ENCODE measurements around the gene NACA2.
"Not testable (repeated sequence)": the region's sequence is repeated elsewhere in the genome, so short reads cannot be mapped to it uniquely, and the experiment has no call there.

The NACA2 gene

DNA sequence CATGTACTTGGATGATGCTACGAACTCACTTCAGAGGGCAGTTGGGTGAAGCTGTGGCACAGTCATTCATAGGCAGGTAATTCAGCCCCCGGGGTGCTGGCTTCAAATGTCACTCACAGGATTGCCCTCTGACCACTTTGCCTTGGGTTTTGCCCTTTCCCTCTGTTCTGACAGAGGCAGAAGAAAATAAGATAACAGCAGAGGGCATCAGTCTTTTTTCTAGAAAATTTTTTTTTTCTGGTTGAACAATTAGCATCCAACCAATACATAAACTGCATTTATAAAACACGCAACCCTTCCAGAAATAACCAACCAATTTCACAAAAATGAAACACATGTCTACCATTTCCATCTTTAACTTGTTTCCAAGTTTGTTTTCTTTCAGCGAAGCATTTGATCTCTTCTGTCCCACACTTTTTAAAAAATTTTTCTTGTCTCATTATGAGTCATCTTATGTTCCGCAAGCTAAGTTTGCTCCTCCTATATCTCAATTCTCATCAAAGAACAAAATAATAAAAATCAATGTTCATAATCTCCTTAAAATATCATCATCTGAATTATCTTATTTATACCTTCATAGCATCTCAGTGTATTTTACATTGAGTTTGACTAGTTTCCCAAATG is 15.6 kb downstream of the NACA2 start:
- DNase-seq, result no peak

- DNase-seq, result no peak
These were observed 16.3 kb downstream of the NACA2 start for GRCh38 chr17:61574542-61575351.

DNA sequence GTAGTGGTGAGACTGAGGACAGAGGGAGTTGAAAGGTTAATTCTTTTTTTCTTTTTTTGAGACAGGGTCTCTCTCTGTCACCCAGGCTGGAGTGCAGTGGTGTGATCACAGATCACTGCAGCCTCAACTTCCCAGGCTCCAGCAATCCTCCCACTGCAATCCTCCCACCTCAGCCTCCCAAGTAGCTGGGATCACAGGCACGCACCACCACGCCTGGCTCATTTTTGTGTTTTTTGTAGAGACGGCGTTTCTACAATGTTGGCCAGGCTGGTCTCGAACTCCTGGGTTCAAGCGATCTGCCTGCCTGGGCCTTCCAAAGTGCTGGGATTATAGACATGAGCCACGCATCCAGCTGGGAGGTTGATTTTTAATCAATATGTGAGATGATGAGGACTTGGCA is 18.5 kb downstream of the NACA2 start:
- DNase-seq, result not testable (repeated sequence)

GRCh38 chr17:61571624-61572023 is 19.4 kb downstream of the NACA2 start:
- no peak for DNase-seq

DNA sequence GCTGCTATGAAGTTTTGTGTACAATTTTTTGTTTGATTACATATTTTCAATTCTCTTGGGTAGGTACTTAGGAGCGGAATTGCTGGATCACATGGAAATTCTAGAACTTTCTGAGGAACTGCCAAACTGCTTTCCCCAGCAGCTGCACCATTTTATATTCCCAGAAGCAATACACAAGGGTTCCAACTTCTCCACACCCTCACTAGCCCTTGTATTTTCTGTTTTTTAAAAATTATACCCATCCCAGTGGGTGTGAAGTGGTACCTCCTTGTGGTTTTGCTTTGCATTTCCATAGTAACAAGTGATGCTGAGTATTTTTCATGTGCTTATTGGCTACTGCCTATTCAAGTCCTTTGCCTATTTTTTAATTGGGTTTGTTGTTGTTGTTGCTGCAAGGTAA is 20.9 kb downstream of the NACA2 start:
- DNase-seq, result no peak

DNA sequence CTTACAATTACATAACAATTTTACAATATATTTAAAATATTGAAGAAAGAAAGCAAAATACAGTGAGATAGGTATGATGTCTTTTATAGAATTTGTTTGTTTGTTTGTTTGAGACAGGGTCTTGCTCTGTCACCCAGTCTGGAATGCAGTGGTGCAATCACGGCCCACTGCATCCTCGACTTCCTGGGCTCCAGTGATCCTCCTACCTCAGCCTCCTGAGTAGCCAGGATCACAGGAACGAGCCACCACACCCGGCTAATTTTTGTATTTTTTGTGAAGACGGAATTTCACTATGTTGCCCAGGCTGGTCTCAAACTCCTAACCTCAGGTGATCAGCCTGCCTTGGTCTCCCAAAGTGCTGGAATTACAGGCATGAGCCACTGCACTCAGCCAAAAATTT is 21.5 kb downstream of the NACA2 start:
- DNase-seq, result not testable (repeated sequence)

DNA sequence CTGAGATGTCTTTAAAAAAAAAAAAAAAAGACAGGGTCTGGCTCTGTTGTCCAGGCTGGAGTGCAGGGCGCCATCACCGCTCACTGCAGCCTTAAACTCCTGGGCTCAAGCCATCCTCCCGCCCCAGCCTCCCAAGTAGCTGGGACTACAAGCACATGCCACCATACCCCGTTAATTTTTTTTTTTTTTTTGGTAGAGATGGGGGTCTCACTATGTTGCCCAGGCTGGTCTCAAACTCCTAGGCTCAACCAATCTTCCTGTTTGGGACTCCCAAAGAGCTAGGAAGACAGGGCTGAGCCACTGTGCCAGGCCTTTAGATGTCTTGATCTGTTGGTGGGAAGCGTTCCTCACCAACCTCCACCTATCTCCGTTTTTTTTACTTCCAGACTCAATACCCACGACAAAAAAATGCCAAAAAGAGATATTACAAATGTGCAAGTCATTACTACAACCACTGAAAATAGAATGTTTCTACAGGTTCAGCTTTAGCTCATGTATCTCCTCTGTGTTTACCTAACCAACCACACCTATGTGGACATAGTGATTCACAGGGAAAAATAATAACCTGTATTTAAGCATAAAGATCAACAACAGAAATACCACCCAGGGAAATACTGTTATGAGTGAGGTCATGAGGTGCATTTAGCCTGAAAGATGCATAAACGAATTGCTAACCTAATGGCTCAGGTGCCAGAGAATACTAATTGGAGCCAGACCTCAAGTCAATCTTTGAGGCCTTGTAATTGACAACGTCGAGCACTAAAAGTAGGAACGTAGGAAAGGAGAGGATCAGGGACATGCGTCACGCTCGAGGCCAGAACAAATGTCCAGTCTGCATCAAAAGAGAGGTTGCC is 22.6 kb downstream of the NACA2 start:
- no peak for DNase-seq

DNA sequence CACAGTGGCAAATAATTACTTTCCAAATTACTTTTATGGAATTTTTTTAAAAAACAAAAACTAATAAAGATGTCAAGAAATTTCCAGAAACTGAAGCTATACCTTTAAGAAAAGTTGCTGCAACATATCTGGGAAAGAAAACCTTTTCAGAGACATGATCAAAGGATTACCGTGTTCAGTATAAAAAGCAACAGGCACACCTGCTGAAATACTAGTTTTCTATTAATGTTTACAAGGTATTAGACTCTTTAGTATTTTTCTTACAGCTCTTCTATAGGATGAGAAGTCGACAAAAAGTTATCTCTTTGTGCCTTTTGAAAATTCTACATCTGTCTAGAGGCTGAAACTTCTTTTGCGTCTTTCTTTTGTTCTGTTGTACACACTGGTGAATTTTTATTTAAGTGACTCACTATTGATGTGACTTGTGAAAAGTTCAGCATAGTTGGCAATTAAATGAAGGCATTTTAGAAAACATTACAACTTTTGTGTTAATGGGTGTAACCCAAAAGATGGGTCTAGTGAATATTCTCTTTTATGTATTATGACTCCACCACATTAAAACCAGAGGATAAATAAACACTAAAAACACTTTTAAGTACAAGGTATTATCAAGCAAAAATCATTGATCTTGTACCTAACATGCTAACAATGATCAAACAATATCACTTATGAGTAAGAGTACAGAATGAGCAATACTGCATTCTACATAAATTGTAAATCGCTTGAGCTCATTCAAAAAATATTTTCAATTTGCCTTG is 23.8 kb downstream of the NACA2 start:
- no peak for DNase-seq

DNA sequence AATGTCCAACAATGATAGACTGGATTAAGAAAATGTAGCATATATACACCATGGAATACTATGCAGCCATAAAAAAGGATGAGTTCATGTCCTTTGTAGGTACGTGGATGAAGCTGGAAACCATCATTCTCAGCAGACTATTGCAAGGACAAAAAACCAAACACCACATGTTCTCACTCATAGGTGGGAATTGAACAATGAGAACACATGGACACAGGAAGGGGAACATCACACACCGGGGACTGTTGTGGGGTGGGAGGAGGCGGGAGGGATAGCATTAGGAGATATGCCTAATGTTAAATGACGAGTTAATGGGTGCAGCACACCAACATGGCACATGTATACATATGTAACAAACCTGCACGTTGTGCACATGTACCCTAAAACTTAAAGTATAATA is 24.6 kb downstream of the NACA2 start:
- DNase-seq, result not testable (repeated sequence)

- DNase-seq, result not testable (repeated sequence)
These were observed 25.2 kb downstream of the NACA2 start for GRCh38 chr17:61565850-61566249.

GRCh38 chr17:61565213-61565612 is 25.8 kb downstream of the NACA2 start:
- no peak for DNase-seq

GRCh38 chr17:61562287-61562686 is 28.7 kb downstream of the NACA2 start:
- DNase-seq, result no peak

DNA sequence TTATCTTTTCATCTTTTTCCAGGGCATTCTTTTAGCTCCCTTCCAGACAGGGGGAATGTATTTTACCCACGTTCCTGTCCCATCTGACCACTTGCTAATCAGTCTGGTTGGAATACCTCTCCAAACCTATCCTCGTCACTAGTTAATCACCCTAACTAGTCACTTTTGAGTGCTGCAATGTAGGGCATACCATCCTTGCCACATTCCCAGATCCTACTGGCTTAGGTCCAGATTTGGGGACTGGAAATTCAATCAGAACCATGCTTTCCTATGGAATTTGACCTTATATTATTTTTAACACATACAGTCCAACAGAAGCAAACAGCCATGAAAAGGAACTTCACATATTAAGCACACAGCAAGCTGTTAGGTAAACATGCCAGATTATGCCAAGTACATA is 29.7 kb downstream of the NACA2 start:
- no peak for DNase-seq

GRCh38 chr17:61560071-61560470 is 30.9 kb downstream of the NACA2 start:
- no peak for DNase-seq

- no peak for DNase-seq
These were observed 34.5 kb downstream of the NACA2 start for GRCh38 chr17:61556224-61557188.

- DNase-seq, result no peak
These were observed 35.9 kb downstream of the NACA2 start for GRCh38 chr17:61555127-61555566.

GRCh38 chr17:61554209-61554608 is 36.8 kb downstream of the NACA2 start:
- DNase-seq, result no peak

- not testable (repeated sequence) for DNase-seq
These were observed 38.5 kb downstream of the NACA2 start for GRCh38 chr17:61552560-61552959.

DNA sequence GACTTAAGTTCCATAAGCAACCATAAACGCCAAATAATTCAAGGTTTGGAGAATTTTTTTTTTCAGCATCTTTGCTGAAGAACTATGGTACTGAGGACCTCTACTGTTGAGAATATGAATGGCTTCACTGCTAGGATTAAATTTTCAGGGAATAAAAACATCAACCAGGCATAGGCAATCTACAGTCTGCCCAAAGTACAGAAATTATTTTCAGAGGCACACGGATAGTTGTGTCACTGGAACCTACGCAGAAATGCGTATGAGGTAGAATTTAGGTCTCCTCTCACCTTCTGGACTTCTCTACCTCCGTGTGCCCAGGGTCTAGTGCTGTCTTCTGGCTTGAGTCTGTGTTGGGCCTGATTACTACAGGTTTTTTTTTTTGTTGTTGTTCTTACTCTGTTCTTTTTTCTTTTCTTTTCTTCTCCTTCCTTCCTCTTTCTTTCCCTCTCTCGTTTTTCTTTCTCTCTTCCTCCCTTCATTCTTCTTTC is 39.7 kb downstream of the NACA2 start:
- DNase-seq, result no peak

DNA sequence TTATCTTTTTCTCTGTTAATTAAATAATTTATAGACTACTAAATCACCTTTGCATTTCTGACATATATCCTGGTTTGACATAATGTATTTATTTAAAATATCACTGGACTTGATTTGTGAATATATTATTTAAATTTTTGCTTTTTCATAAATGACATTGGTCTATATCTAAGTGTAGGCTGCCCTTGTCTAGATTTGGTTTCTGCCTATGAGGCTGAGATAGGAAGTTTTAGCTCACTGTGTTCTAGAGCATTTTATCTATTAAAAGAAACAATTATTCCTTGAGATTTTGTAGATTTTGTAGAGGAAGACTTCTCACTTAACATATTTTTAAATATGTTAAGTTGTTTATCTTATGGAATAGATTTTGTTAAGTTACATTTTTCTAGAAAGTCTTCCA is 43.9 kb downstream of the NACA2 start:
- DNase-seq, result no peak

- no peak for DNase-seq
These were observed 45.6 kb downstream of the NACA2 start for GRCh38 chr17:61545335-61545938.

Data from stimulated activated CD4-positive, alpha-beta T cell treated with anti-CD3 and anti-CD28 coated beads, Interleukin-4, amount 100 ng/mL, for 4 hours (primary cell).